G401 (cell line): ENCODE data around the gene DNAH9. TPM values are rescaled to one million over a fixed set of nuclear protein-coding genes. Genes with fewer than 3 reads are reported as not detected.

Source experiments
- DNase-seq: peaks from one replicate; pipeline ENCODE4 v3.0.0-alpha.2; 2015; ENCODE audit warnings: low spot score
- in situ Hi-C: cut with HindIII; loops from 2 replicates; pipeline ENCODE4 v1.10.0; 2016; ENCODE audit warnings: low sequenced_read_pairs, mixed read lengths
- total RNA-seq: library from RNA; depleted of rRNA; stranded (reverse); fragments of >200 nt; shearing (Covaris generic); gene quantifications from 2 replicates; pipeline ENCODE4 v1.2.3, GENCODE V29; 2014

Gene DNAH9
- total RNA-seq, 1 experiment from 2014 or later = not detected

- DNase-seq = no peak
- in situ Hi-C loops = no loop called here
These were observed 122.5 kb downstream of the DNAH9 start for GRCh38 chr17:11720816-11721215.

GRCh38 chr17:11730747-11731146, 132.5 kb downstream of the DNAH9 start:
- DNase-seq = no peak
- in situ Hi-C loops = no loop called here

GRCh38 chr17:11736613-11737312, 138.5 kb downstream of the DNAH9 start:
- in situ Hi-C loops = no loop called here

GRCh38 chr17:11737313-11737679, 139.0 kb downstream of the DNAH9 start:
- DNase-seq = no peak
- in situ Hi-C loops = no loop called here

More at GRCh38 chr17:11736613-11737312, 138.5 kb downstream of the DNAH9 start:
- no peak for DNase-seq

GRCh38 chr17:11738151-11738550, 139.9 kb downstream of the DNAH9 start:
- in situ Hi-C loops = no loop called here
- no peak for DNase-seq

- DNase-seq = no peak
- in situ Hi-C loops = no loop called here
These were observed 141.1 kb downstream of the DNAH9 start for GRCh38 chr17:11739351-11739750.

GRCh38 chr17:11739848-11740247, 141.6 kb downstream of the DNAH9 start:
- DNase-seq = no peak
- in situ Hi-C loops = no loop called here

GRCh38 chr17:11742886-11743285, 144.6 kb downstream of the DNAH9 start:
- peak; percentile 6 for DNase-seq
- in situ Hi-C loops = no loop called here

GRCh38 chr17:11744696-11745095, 146.4 kb downstream of the DNAH9 start:
- in situ Hi-C loops = no loop called here
- DNase-seq = no peak

GRCh38 chr17:11747441-11747840, 149.2 kb downstream of the DNAH9 start:
- in situ Hi-C loops = no loop called here

GRCh38 chr17:11757815-11758214, 159.5 kb downstream of the DNAH9 start:
- no peak for DNase-seq

More at GRCh38 chr17:11747441-11747840, 149.2 kb downstream of the DNAH9 start:
- no peak for DNase-seq

GRCh38 chr17:11768106-11768505, 169.8 kb downstream of the DNAH9 start:
- in situ Hi-C loops = no loop called here
- no peak for DNase-seq

More at GRCh38 chr17:11757815-11758214, 159.5 kb downstream of the DNAH9 start:
- in situ Hi-C loops = no loop called here

GRCh38 chr17:11768981-11769380, 170.7 kb downstream of the DNAH9 start:
- in situ Hi-C loops = no loop called here
- DNase-seq = no peak

- in situ Hi-C loops = no loop called here
- no peak for DNase-seq
These were observed 173.8 kb downstream of the DNAH9 start for GRCh38 chr17:11772031-11772430.

- in situ Hi-C loops = no loop called here
- DNase-seq = no peak
These were observed 181.6 kb downstream of the DNAH9 start for GRCh38 chr17:11779892-11780291.

GRCh38 chr17:11780621-11781020, 182.4 kb downstream of the DNAH9 start:
- in situ Hi-C loops = no loop called here
- DNase-seq = no peak

- in situ Hi-C loops = no loop called here
These were observed 188.6 kb downstream of the DNAH9 start for GRCh38 chr17:11786711-11787438.

GRCh38 chr17:11795906-11796305, 197.6 kb downstream of the DNAH9 start:
- in situ Hi-C loops = no loop called here

More at GRCh38 chr17:11786711-11787438, 188.6 kb downstream of the DNAH9 start:
- no peak for DNase-seq

GRCh38 chr17:11797803-11798202, 199.5 kb downstream of the DNAH9 start:
- no peak for DNase-seq
- in situ Hi-C loops = no loop called here

More at GRCh38 chr17:11795906-11796305, 197.6 kb downstream of the DNAH9 start:
- DNase-seq = no peak

GRCh38 chr17:11803231-11803969, 205.1 kb downstream of the DNAH9 start:
- in situ Hi-C loops = no loop called here
- DNase-seq = no peak
